ENCODE results near the gene ATXN10. TPM values are rescaled to one million over a fixed set of nuclear protein-coding genes. Genes with fewer than 3 reads are reported as not detected.

Gene ATXN10
- total and polyA plus RNA-seq, 2 of the 13 experiments (the other 11 are each of a cell fraction or from before 2014, with no cell fraction given): 60.1 to 194 TPM

DNA sequence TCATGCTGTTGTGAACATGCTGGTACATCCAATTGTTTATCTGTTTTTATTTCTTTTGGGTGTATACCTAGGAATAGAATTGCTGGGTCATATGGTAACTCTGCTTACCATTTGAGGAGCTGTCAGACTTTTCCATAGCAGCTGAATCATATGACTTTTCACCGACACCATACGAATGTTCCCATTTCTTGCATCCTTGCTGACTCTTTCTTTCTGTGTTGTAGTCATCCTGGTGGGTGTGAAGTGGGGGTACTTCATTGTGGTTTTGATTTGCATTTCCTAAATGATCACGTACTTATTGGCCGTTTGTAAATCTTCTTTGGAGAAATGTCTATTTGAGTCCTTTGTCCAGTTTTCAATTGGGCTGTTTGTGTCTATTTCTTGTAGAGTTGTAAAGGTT lies 26.5 kb downstream of the ATXN10 start:
- no peaks in the 10 kb centered on the region for H3K9me3 ChIP-seq (ENCODE audit: low read length)
- no peaks in the 10 kb centered on the region for H3K4me1 ChIP-seq (ENCODE audit: insufficient read depth, low read length)
- no peaks in the 10 kb centered on the region; the same call in 1 of the 2 replicates for H4K20me1 ChIP-seq (ENCODE audit: insufficient read depth, low read length)
- ChIA-PET CTCF (ENCODE audit: low intra/inter-chr PET ratio, low total read pairs) (no interaction called here), POLR2A (no interaction called here)
- WGBS (ENCODE audit: low lambda C conversion rate): over 99% methylated on average over 4 of the region's 4 CpGs
- TF ChIP-seq ZNF772 (CRISPR knock-in tag; IDR thresholded peaks at IDR 0.05): no peak
- no peak for TF ChIP-seq HMGA1 (CRISPR knock-in tag; conservative IDR thresholded peaks at IDR 0.05)
- TF ChIP-seq ZNF570 (CRISPR knock-in tag; IDR thresholded peaks at IDR 0.05; ENCODE audit: borderline replicate concordance): no peak
- no peak for TF ChIP-seq PBX2 (CRISPR knock-in tag; IDR thresholded peaks at IDR 0.05)
- TF ChIP-seq ZNF225 (CRISPR knock-in tag; IDR thresholded peaks at IDR 0.05): no peak
- no peak for TF ChIP-seq CTCF (CRISPR knock-in tag; IDR thresholded peaks at IDR 0.05)
- peaks cover 13% of the 10 kb centered on the region for H3K79me2 ChIP-seq (ENCODE audit: insufficient read depth, low read length)
- no peaks in the 10 kb centered on the region for H3K27me3 ChIP-seq (ENCODE audit: control insufficient read depth in 1 of 2, insufficient read depth in 2 of 2, low read length in 2 of 2)
- ATAC-seq (no peak), DNase-seq (ENCODE audit: low spot score) (no peak), FAIRE-seq (no peak)
- H2AFZ ChIP-seq (ENCODE audit: low read length): no peak overlapping the region
- in situ Hi-C loops (cut with HindIII; ENCODE audit: extremely low pct_ligation_motif_present, low pct_unique_long_range_greater_than_20kb): no loop called here
- no peak overlapping the region for H3K27ac ChIP-seq (ENCODE audit: extremely low read length, insufficient read depth, low read length)
- no peak overlapping the region for H3K4me2 ChIP-seq (ENCODE audit: low read depth, low read length)
- H3K9ac ChIP-seq (ENCODE audit: insufficient read depth, low read depth, low read length): no peak overlapping the region
- intact Hi-C loops (cut with micrococcal nuclease; ENCODE audit: unreplicated experiment): no loop called here
- no peak overlapping the region for H3K4me3 ChIP-seq (replicated peaks in 1 of 3; ENCODE audit: insufficient read depth in 1 of 3, low read depth in 2 of 3, low read length in 3 of 3)
- peaks cover 13 to 48% of the 10 kb centered on the region in 2 experiments for H3K36me3 ChIP-seq (replicated peaks in 1 of 2; ENCODE audit: control insufficient read depth in 1 of 2, insufficient read depth in 2 of 2, low read length in 2 of 2)
- BruUV-seq (replicated peaks): no TSS peak

GRCh38 chr22:45702981-45703380 lies 31.3 kb downstream of the ATXN10 start:
- Histone ChIP-seq H3K4me3 (replicated peaks in 1 of 3; ENCODE audit: insufficient read depth in 1 of 3, low read depth in 2 of 3, low read length in 3 of 3) (no peak overlapping the region), H4K20me1 (ENCODE audit: insufficient read depth, low read length) (no peaks in the 10 kb centered on the region; the same call in 1 of the 2 replicates), H3K4me2 (ENCODE audit: low read depth, low read length) (no peak overlapping the region), H3K27ac (ENCODE audit: extremely low read length, insufficient read depth, low read length) (no peak overlapping the region), H3K9ac (ENCODE audit: insufficient read depth, low read depth, low read length) (no peak overlapping the region), H3K4me1 (ENCODE audit: insufficient read depth, low read length) (peaks cover 5% of the 10 kb centered on the region; the same call in 1 of the 2 replicates), H3K27me3 (ENCODE audit: control insufficient read depth in 1 of 2, insufficient read depth in 2 of 2, low read length in 2 of 2) (no peaks in the 10 kb centered on the region), H3K36me3 (replicated peaks in 1 of 2; ENCODE audit: control insufficient read depth in 1 of 2, insufficient read depth in 2 of 2, low read length in 2 of 2) (peaks cover 12 to 61% of the 10 kb centered on the region in 2 experiments), H3K79me2 (ENCODE audit: insufficient read depth, low read length) (peaks cover 10% of the 10 kb centered on the region), H3K9me3 (ENCODE audit: low read length) (no peaks in the 10 kb centered on the region), H2AFZ (ENCODE audit: low read length) (no peak overlapping the region)
- no peak for DNase-seq (ENCODE audit: low spot score)
- no peak for FAIRE-seq
- BruUV-seq (replicated peaks): no TSS peak
- in situ Hi-C loops (cut with HindIII; ENCODE audit: extremely low pct_ligation_motif_present, low pct_unique_long_range_greater_than_20kb): no loop called here
- 96% methylated on average over 3 of the region's 3 CpGs for WGBS (ENCODE audit: low lambda C conversion rate)
- intact Hi-C loops (cut with micrococcal nuclease; ENCODE audit: unreplicated experiment): no loop called here
- ChIA-PET CTCF (ENCODE audit: low intra/inter-chr PET ratio, low total read pairs) (no interaction called here), POLR2A (no interaction called here)
- ATAC-seq: no peak
- no peak for TF ChIP-seq ZFX (CRISPR knock-in tag; IDR thresholded peaks at IDR 0.05; ENCODE audit: low read depth)
- no peak for TF ChIP-seq IKZF5 (CRISPR knock-in tag; IDR thresholded peaks at IDR 0.05)
- no peak for TF ChIP-seq ZNF777 (CRISPR knock-in tag; IDR thresholded peaks at IDR 0.05)
- TF ChIP-seq ZNF235 (CRISPR knock-in tag; IDR thresholded peaks at IDR 0.05; ENCODE audit: borderline replicate concordance): no peak
- TF ChIP-seq CCDC6 (CRISPR knock-in tag; IDR thresholded peaks at IDR 0.05): no peak
- TF ChIP-seq ZFP41 (CRISPR knock-in tag; IDR thresholded peaks at IDR 0.05; ENCODE audit: borderline replicate concordance): no peak
- TF ChIP-seq HIVEP1 (CRISPR knock-in tag; IDR thresholded peaks at IDR 0.05): no peak
- no peak for TF ChIP-seq ZNF737 (CRISPR knock-in tag; IDR thresholded peaks at IDR 0.05; ENCODE audit: borderline replicate concordance)
- TF ChIP-seq CCAR2 (optimal IDR thresholded peaks at IDR 0.05; ENCODE audit: low read depth, low read length): no peak
- TF ChIP-seq ZSCAN30 (CRISPR knock-in tag; IDR thresholded peaks at IDR 0.05): no peak
- no peak for TF ChIP-seq MATR3 (CRISPR knock-in tag; IDR thresholded peaks at IDR 0.05)

All from HepG2 (cell line).